GM23248 (cell line): Measurements from ENCODE around the gene GCSAM.

Source experiments
- EZH2 ChIP-seq: fragments of 200-600 bp; sonication (generic); IDR thresholded peaks from 2 replicates; pipeline ENCODE4 v1.6.1; 2018; ENCODE audit warnings: antibody characterized with exemption, mild to moderate bottlenecking; ENCODE audit not compliant: insufficient read depth, poor library complexity, severe bottlenecking
- EZH2phosphoT487 ChIP-seq: fragments of 200-600 bp; sonication (generic); IDR thresholded peaks from 2 replicates; pipeline ENCODE4 v1.6.1; 2018; ENCODE audit warnings: antibody characterized with exemption, moderate library complexity, mild to moderate bottlenecking, low read depth; ENCODE audit not compliant: insufficient read depth

DNA sequence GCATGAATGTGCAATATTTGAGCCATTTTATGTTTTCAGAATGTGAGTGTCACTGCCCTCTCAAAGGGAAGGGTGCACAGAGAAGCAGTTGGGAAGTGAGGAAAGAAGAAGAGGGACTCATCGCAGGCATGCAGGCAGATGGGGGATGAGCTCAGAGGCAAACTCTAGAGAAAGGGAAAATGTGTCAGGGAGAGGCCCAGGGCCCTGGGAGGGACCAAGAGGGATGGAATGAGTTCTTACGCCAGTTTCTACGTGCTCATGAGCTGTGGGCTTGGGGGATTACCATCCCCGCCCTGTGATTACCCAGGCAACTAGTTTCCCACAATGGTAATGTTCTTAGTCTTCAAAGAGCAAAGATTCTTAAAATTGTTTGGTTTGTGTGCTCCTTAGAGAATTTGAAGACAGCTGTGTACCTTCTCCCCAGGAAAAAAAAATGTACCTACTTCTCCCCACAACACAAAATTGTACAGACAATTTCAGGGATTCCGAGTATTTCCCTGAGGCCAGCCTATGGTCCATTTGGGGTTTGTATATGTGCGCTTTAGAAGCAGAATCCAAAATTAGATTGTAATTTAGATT lies 17.8 kb downstream of the GCSAM start:
- no peak for TF ChIP-seq EZH2phosphoT487
- TF ChIP-seq EZH2, result no peak
